ENCODE results near the gene PSMB5.

PSMB5 gene

DNA sequence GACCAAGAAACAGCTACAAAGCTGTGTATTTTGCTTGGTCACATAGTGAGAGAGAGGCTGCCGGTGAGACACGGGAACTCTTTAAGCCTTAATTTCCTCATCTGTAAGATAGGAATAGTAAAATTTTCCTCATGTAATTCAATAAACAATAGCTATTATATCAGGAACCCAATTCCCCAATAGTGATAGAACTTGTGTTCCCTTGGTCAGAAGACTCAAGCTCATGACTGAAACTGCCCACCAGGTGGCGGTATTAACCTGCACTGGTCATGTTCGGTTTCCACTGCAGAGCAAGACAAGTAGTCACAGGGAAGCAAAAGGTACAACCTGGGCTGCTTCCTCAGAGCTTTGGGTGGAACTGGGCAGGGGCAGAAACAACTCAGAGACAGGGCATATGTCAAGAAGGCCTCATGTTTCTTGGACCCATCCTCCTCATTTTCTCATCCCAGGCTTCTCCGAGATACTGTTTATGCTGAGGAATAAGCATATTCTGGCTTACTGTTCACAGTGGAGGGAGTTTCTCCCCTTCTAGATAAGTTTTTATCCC lies 48.1 kb downstream of the PSMB5 start:
- DNase-seq (ENCODE audit: low read depth): no peak

DNA sequence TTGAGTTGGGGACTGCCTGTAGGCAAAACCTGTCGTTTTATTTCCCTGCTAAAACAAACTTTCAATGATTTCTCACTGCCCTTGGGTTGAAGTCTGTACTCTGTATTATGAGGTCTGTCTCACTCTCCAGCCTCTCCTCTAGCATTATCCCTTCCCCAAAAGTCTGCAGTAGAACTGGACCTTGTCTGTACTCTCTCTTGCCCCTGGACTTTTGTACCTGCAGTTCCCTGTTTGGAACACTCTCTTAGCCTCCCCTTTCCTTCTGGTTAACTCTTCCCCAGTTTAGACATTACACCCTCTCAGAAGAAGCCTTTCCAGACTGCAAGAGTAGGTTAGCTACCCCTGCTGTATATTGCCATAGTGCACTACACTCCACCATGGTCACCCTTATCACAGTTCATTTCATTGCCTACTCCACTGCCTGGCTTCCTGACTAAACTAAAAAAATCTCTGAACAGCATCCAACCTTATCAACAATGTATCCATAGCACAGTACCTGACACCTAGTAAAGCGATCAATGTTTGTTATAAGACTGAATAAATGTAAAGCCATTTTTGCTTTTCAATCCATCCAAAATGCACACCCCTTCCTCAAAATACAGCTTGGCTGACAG lies 48.7 kb downstream of the PSMB5 start:
- DNase-seq (ENCODE audit: low read depth): no peak

- DNase-seq (ENCODE audit: low read depth): no peak
These were observed 49.6 kb downstream of the PSMB5 start for GRCh38 chr14:22984959-22985658.

GRCh38 chr14:22982477-22983245 lies 52.0 kb downstream of the PSMB5 start, which contains the start of gene AJUBA:
AJUBA (minus strand) TSS chr14:22982551; CDS start chr14:22982266, 285 bp downstream.
- DNase-seq (ENCODE audit: low read depth): no peak

DNA sequence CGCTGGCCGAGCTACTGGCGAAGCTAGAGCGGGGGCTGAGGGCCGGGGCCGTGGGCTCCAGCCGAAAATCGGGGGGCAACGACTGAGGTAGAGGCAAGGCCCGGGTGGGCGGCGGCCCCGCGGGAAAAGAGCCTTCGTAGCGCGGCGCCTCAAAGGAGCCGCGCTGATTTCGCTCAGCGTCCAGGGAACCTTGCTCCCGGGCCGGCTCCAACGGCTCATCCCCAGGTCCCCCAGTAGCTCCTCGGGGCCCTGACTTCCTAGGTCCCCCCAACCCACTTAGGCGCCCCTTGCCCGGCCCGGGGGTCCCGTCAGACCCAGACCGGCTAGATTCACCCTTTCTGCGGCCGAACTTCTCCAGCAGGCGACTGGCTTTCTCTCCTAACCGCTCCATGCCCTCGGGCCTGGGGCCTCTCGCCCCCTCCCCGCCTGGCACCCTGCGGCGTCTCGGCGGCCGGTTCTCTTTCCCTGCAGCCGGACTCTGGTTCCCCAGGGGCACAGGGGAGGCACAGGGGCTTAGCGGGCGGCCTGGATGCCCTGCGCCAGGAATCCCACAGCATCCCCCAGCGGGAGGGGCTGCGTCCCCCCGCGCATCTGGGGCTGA lies 52.7 kb downstream of the PSMB5 start:
- no peak for DNase-seq (ENCODE audit: low read depth)

DNA sequence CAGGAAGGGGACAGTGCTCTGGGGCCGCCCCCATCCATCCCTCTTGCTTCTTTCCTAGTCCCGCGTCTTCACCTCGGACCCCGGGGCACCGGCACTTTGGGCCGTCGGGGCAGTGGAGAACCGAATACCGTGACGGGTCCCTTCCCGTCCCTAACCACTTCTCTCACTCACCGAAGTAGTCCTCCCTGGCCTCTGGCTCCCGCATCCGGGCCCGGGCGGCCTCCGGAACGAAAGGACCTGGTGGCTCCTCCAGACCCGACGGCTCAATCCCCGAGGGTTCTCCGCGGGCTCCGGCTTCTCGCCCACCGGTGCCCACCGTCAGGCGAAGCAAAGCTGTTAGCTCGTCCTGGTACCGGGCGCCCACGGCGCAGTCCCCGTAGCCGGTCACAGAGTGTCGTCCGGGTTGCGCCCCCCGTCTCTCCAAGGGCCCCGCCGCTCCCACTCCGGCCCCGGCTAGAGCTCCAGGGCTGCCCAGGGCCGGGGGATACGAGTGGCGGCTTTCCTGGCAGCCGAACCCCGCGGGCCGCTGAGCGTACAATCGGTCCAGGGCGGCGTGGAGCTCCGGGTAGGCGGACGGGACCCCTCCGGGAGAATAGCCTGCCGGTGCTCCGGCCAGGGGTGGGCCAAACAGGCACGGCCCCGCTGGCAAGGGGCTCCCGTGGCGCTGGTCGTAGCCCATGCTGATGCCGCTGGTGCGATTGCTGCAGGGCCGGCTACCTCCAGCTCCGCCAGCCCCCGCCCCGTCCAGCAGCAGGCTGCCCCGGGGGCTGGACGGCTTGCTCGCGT lies 53.4 kb downstream of the PSMB5 start:
- no peak for DNase-seq (ENCODE audit: low read depth)

GRCh38 chr14:22980672-22981089 lies 54.0 kb downstream of the PSMB5 start:
- no peak for DNase-seq (ENCODE audit: low read depth)

GRCh38 chr14:22979748-22980392 lies 54.8 kb downstream of the PSMB5 start:
- no peak for DNase-seq (ENCODE audit: low read depth)

DNA sequence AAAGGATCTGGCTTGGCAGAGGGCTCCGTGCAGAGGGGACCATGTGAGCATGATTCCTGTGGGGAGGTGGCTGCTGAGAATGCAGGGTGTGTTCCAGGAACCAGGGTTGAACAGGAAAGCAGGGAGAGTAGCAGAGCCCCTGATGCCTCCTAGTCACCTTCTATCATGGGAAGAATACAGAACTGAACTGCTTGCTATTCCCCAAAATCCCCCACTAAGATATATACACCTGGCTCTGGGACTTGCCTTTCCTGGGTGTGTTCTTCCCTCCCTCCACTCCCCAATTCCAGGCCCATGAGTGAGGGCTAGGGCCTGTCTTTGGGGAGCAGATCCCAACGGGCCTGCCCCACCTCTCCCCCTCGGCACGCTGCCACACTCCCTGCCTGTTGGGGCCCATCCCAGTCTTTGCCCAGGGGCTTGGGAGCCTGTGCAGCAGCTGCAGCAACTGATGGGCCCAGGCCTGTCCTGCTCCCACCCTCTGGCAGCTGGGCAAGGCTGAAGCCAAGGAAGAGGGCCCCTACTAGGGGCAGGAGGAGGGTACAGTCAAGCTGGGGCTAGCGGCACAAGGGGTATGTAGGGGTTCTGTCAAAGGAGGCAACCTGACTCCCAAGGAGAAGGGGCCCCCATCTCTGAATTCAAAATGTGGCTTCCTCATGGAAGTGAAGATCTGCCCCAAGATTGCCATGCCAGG lies 55.6 kb downstream of the PSMB5 start:
- no peak for DNase-seq (ENCODE audit: low read depth)

- no peak for DNase-seq (ENCODE audit: low read depth)
These were observed 56.2 kb downstream of the PSMB5 start for GRCh38 chr14:22978487-22978837.

- no peak for DNase-seq (ENCODE audit: low read depth)
These were observed 56.8 kb downstream of the PSMB5 start for GRCh38 chr14:22977684-22978486.

GRCh38 chr14:22977434-22977683 lies 57.3 kb downstream of the PSMB5 start:
- DNase-seq (ENCODE audit: low read depth): no peak

GRCh38 chr14:22976620-22977433 lies 57.9 kb downstream of the PSMB5 start:
- DNase-seq (ENCODE audit: low read depth): no peak

Measured in non-pigmented ciliary epithelial cell (primary cell).